Astrocyte of the cerebellum (primary cell): ENCODE data around the gene EPS8L3.

Experiments
- DNase-seq: peaks from one replicate; pipeline ENCODE4 v3.0.0-alpha.2; 2011; ENCODE audit warnings: low read depth
- H3K4me3 ChIP-seq: 2 replicates; pipeline ENCODE4 v1.5.1; 2011; ENCODE audit warnings: mild to moderate bottlenecking, low read depth, low read length, moderate library complexity
- CTCF ChIP-seq: IDR thresholded peaks from 2 replicates; pipeline ENCODE4 v1.5.1; 2012; ENCODE audit warnings: low read length, low read depth, moderate library complexity, mild to moderate bottlenecking; ENCODE audit errors: missing control alignments
- in situ Hi-C: cut with HindIII; loops from 2 replicates; pipeline ENCODE4 v1.10.0; 2017; ENCODE audit warnings: low sequenced_read_pairs

Gene EPS8L3

DNA sequence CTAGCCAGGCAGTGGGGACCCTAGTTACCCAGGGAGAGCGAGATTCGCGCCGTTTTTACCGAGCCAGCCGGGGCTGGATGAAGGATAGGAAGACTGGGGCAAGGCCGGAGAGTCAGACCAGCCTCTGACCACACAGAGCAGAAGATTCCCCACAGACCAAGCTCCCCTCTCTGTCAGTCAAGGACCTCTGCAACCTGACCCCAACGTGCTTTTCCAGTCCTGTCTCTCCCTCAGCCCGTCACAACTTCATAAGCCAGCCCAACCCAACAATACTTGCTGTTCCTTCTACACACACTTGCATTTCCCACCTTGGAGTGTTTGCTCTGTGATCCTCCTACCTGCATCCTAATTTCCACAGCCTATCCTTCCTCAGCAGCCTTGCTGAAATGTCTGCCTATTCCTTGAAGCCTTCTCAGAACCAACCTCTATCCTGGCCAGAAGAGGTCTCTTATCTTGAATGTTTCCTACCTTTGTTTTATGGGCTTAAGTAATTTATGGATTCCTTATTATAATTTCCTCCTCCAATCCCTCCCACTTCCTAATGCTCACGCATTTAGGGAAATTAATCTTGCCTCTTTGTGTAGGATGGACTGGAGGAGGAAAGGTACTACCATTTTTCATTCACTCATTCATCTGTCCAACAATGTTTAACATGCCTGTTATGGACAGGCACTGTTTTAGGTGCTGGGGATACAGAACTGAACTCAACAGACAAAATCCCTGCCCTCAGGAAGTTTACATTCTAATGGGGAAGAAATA is 22.9 kb downstream of the EPS8L3 start, which contains the start of gene GSTM3:
Gene GSTM3 (minus strand): TSS at position 424 of the 759 bp plus-strand sequence. CDS start 751 bp downstream, outside the sequence.
- H3K4me3 ChIP-seq, result peak within 1 kb of the TSS; percentile 70
- TF ChIP-seq CTCF, result no peak
- in situ Hi-C loops, result no loop called here
- no peak for DNase-seq

GRCh38 chr1:109739738-109740614 is 23.7 kb downstream of the EPS8L3 start:
- TF ChIP-seq CTCF, result no peak
- peak overlapping the region; percentile 70 for H3K4me3 ChIP-seq
- DNase-seq, result no peak
- in situ Hi-C loops, result no loop called here

GRCh38 chr1:109733236-109733870 is 30.4 kb downstream of the EPS8L3 start:
- H3K4me3 ChIP-seq, result no peak overlapping the region
- no peak for DNase-seq
- in situ Hi-C loops, result no loop called here

GRCh38 chr1:109732390-109732881 is 31.3 kb downstream of the EPS8L3 start:
- in situ Hi-C loops, result no loop called here
- H3K4me3 ChIP-seq, result no peak overlapping the region
- no peak for DNase-seq
- no peak for TF ChIP-seq CTCF

More at GRCh38 chr1:109733236-109733870, 30.4 kb downstream of the EPS8L3 start:
- TF ChIP-seq CTCF, result no peak

DNA sequence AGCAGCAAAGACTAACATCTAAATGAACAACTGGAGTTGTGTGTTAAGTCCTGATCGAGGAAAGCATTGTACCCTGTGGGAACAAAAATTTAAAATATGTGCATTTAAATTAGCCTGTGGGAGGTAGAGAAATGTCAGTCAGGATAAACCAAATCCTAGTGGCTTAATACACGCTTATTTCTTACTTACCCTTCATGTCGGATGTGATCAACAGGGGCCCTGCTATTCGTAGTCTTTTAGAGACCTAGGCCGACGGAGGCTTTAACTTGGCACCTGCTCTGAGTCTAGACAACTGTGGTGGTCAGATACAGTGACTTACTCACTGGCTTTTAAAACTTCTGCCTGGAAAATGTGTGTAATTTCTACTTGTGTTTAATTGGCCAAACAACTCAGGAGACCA is 33.1 kb downstream of the EPS8L3 start:
- in situ Hi-C loops, result no loop called here
- peak; percentile 8 for DNase-seq
- H3K4me3 ChIP-seq, result no peak overlapping the region
- no peak for TF ChIP-seq CTCF

- no peak overlapping the region for H3K4me3 ChIP-seq
- in situ Hi-C loops, result no loop called here
- DNase-seq, result no peak
- no peak for TF ChIP-seq CTCF
Measured at GRCh38 chr1:109728870-109729269, 34.9 kb downstream of the EPS8L3 start.
